AG04449 (cell line): ENCODE measurements around the gene FHIT.

ENCODE experiments used
- CTCF ChIA-PET: fragments of 350-600 bp; formaldehyde crosslinking; extraction: SDS; loops from one replicate; lab custom pipeline; 2021; ENCODE audit warnings: antibody characterized with exemption; lab: Yijun Ruan, JAX
- POLR2A ChIA-PET: fragments of 400-600, 350-600 bp; formaldehyde crosslinking; extraction: SDS; loops from one replicate; lab custom pipeline; 2020; ENCODE audit warnings: antibody characterized with exemption, inconsistent platforms; lab: Yijun Ruan, JAX
- DNase-seq: peaks from one replicate; pipeline ENCODE4 v3.0.0-alpha.2; 2010; ENCODE audit warnings: low read depth, low spot score
- H3K4me3 ChIP-seq: 2 replicates; pipeline ENCODE4 v1.5.1; 2011; ENCODE audit warnings: low read depth, mild to moderate bottlenecking, control low read depth, low read length
- TF ChIP-seq, protein P1 (sequence below): IDR thresholded peaks from one replicate; pipeline ENCODE4 v1.5.1; 2011; ENCODE audit warnings: mild to moderate bottlenecking, moderate library complexity, low read length, control low read depth, inconsistent platforms; ENCODE audit not compliant: insufficient read depth; ENCODE audit errors: missing control alignments

Gene FHIT

GRCh38 chr3:60001369-60001768, 1249.9 kb downstream of the FHIT start:
- TF ChIP-seq, protein P1, sequence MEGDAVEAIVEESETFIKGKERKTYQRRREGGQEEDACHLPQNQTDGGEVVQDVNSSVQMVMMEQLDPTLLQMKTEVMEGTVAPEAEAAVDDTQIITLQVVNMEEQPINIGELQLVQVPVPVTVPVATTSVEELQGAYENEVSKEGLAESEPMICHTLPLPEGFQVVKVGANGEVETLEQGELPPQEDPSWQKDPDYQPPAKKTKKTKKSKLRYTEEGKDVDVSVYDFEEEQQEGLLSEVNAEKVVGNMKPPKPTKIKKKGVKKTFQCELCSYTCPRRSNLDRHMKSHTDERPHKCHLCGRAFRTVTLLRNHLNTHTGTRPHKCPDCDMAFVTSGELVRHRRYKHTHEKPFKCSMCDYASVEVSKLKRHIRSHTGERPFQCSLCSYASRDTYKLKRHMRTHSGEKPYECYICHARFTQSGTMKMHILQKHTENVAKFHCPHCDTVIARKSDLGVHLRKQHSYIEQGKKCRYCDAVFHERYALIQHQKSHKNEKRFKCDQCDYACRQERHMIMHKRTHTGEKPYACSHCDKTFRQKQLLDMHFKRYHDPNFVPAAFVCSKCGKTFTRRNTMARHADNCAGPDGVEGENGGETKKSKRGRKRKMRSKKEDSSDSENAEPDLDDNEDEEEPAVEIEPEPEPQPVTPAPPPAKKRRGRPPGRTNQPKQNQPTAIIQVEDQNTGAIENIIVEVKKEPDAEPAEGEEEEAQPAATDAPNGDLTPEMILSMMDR = no peak
- no peak overlapping the region for H3K4me3 ChIP-seq
- DNase-seq = no peak
- CTCF ChIA-PET = no interaction called here
- POLR2A ChIA-PET = no interaction called here

DNA sequence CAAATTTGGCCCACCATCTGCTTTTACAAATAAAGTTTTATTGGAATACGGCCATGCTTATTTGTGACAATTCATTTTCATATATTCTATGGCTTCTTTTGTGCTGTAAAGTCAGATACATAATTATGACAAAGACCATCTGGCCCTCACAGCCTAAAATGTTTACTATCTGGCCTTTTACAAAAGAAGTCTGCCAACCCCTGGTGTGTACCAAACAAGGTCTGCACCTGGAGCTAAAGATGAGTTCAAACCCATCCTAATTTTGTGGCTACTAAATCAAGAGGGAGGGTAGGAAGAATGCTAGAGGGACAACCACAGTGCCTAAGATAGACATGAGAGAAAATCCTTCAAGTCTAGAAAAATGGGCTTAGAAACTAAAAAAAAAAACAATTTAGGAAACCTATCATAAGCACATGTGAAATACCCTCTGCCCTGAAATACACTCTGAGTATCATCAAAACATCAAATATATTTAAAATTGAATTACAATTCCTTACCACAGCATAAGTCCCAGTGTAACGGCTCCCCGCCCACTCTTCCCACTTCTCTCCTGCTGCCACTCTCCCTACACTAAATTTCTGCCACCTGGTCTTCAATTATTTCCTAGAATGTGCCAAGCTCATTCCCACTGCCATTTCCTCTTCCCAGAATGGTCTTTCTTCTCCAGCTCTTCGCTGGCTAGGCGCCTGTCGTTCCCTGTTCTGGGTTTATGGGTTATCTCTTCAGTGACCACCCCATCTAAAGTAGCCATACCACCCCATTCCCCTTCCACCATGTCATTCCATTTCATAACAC, 1250.7 kb downstream of the FHIT start:
- DNase-seq = no peak
- CTCF ChIA-PET = no interaction called here
- TF ChIP-seq, protein P1 = no peak
- H3K4me3 ChIP-seq = no peak overlapping the region
- POLR2A ChIA-PET = no interaction called here

DNA sequence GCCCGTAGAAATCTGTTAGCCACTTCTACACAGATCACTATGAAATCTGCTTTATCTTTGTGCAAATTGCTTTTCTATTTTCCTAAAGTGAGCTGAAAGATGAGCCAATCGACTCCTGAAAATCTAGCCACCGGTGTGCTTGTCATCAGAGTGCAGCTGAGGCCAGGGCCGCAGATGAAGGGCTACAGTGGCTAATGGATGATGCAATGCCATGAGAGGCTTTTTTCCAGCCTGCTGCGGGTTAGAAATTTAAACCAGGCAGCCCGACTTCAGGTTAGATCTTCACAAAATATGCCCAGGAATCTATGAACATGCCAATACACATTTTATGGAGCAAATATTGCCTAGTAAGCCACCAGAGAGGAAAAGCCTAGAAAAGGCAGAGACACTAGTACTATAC, 1253.2 kb downstream of the FHIT start:
- POLR2A ChIA-PET = no interaction called here
- no peak overlapping the region for H3K4me3 ChIP-seq
- DNase-seq = no peak
- TF ChIP-seq, protein P1 = no peak
- CTCF ChIA-PET = no interaction called here

DNA sequence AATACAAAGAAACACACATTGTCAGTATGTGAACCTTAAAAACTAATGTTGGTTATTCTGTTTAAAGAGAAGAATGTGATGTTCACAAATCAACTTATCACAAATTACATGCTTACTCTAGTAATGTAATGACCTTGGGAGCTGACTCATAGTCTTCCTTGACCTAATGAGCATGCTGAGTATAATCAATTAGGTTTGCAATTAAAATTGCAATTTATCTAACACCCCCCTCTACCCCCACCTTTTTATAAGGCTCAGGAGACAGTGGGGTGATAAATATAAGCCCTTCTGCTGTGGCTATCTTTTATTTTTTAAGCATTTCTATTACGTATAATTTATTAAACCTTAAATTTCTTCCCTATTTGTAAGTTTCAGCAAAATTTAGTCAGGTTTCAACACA, 1253.7 kb downstream of the FHIT start:
- ChIA-PET POLR2A (no interaction called here), CTCF (no interaction called here)
- DNase-seq = no peak
- no peak overlapping the region for H3K4me3 ChIP-seq
- TF ChIP-seq, protein P1 = no peak

DNA sequence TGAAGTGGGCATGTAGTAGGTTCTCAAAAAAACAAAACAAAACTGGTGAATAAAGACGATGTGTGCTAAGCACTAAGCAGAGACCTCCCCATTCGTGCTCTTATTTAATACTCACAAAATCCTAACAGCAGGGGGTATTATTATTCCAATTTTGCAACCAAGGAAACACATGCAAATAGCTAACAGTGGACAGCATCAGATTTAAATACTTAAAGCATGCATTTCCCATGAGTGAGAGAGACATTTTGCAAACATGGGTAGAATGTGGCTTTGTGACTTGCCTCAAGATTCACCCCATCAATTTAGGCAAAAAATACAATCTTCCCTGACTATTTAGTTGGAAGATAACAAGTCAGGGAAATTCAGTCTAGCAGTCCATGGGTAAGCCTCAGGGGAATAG, 1255.2 kb downstream of the FHIT start:
- TF ChIP-seq, protein P1 = no peak
- ChIA-PET CTCF (no interaction called here), POLR2A (no interaction called here)
- no peak overlapping the region for H3K4me3 ChIP-seq
- no peak for DNase-seq

GRCh38 chr3:59995563-59995962, 1255.7 kb downstream of the FHIT start:
- CTCF ChIA-PET = no interaction called here
- DNase-seq = no peak

More at GRCh38 chr3:59995563-59995962, 1255.7 kb downstream of the FHIT start:
- POLR2A ChIA-PET = no interaction called here
- no peak overlapping the region for H3K4me3 ChIP-seq
- TF ChIP-seq, protein P1 = no peak
